Natural killer cell (primary cell): ENCODE data around the gene BBS4. TPM values are rescaled to one million over a fixed set of nuclear protein-coding genes. Genes with fewer than 3 reads are reported as not detected.

Source experiments
- ATAC-seq, 3 donors: fragments of 150-1000 bp in 2 of 3; fragments of 200-7000 bp in 1 of 3; cut with Tn5 transposase; 1 replicate in 1 of 3; 2 replicates in 2 of 3; pipeline ENCODE4 v1.10.0; 2021; ENCODE audit warnings: mild to moderate bottlenecking in 2 of 3, moderate library complexity in 2 of 3
- DNase-seq, 2 donors: peaks; one replicate each; pipeline versions ENCODE4 v3.0.0 to v3.0.0-alpha.2; 2013 to 2021; ENCODE audit warnings: mixed read lengths in 1 of 2
- H3K27ac ChIP-seq: one replicate; pipeline ENCODE4 v1.5.1; 2013; ENCODE audit warnings: mild to moderate bottlenecking, low read length
- H3K27me3 ChIP-seq: one replicate; pipeline ENCODE4 v1.6.1; 2013; ENCODE audit warnings: low read length; ENCODE audit not compliant: control insufficient read depth, insufficient read depth
- H3K36me3 ChIP-seq: one replicate; pipeline ENCODE4 v1.6.1; 2013; ENCODE audit warnings: low read length; ENCODE audit not compliant: control insufficient read depth, insufficient read depth
- H3K4me1 ChIP-seq: one replicate; pipeline ENCODE4 v1.6.1; 2013; ENCODE audit warnings: low read length; ENCODE audit not compliant: control insufficient read depth, insufficient read depth
- H3K4me3 ChIP-seq: one replicate; pipeline ENCODE4 v1.5.1; 2013; ENCODE audit warnings: low read length
- H3K9me3 ChIP-seq: one replicate; pipeline ENCODE4 v1.6.1; 2013; ENCODE audit warnings: low read length; ENCODE audit not compliant: control insufficient read depth, insufficient read depth
- H3K27ac Mint-ChIP-seq, 2 donors: one replicate each; pipeline ENCODE4 v1.8.0; 2022; ENCODE audit warnings: mild to moderate bottlenecking in 2 of 2, mixed read lengths in 2 of 2, moderate library complexity in 1 of 2
- H3K27me3 Mint-ChIP-seq, 2 donors: one replicate each; pipeline ENCODE4 v1.8.0; 2022; ENCODE audit warnings: low read depth in 2 of 2, mixed read lengths in 2 of 2
- H3K36me3 Mint-ChIP-seq: one replicate; pipeline ENCODE4 v1.8.0; 2022; ENCODE audit warnings: mixed read lengths
- H3K4me1 Mint-ChIP-seq, 2 donors: one replicate each; pipeline ENCODE4 v1.8.0; 2022; ENCODE audit warnings: mixed read lengths in 2 of 2
- H3K4me3 Mint-ChIP-seq: one replicate; pipeline ENCODE4 v1.8.0; 2022; ENCODE audit warnings: mild to moderate bottlenecking, moderate library complexity, mixed read lengths
- H3K9me3 Mint-ChIP-seq, 2 donors: one replicate each; pipeline ENCODE4 v1.8.0; 2022; ENCODE audit warnings: mixed read lengths in 2 of 2
- WGBS: methylation state at CpG from one replicate; pipeline ENCODE4 v1.1.7; 2013; ENCODE audit warnings: missing lambda C conversion rate; ENCODE audit not compliant: insufficient coverage; 5-methylcytosine and 5-hydroxymethylcytosine counted together
- intact Hi-C: fragments of 100-400 bp; cut with micrococcal nuclease; formaldehyde crosslinking; loops from one replicate; pipeline ENCODE4 v1.14.2; 2022
- total RNA-seq, 4 donors: library from RNA; stranded (reverse); fragments of 120-200 nt in 1 of 4; gene quantifications; one replicate each; pipeline versions ENCODE4 v1.2.3 to v1.2.4, GENCODE V29; 2013 to 2022
- TF ChIP-seq, protein P1 (sequence below): fragments of 200-600 bp; IDR thresholded peaks from one replicate; pipeline ENCODE4 v1.8.0; 2022; ENCODE audit warnings: antibody characterized with exemption

BBS4 gene
- total RNA-seq, 3 donors from 2014 or later (not counting 1 experiment from before 2014, with no cell fraction given): 24.7 to 37.2 (median 26.7) TPM

DNA sequence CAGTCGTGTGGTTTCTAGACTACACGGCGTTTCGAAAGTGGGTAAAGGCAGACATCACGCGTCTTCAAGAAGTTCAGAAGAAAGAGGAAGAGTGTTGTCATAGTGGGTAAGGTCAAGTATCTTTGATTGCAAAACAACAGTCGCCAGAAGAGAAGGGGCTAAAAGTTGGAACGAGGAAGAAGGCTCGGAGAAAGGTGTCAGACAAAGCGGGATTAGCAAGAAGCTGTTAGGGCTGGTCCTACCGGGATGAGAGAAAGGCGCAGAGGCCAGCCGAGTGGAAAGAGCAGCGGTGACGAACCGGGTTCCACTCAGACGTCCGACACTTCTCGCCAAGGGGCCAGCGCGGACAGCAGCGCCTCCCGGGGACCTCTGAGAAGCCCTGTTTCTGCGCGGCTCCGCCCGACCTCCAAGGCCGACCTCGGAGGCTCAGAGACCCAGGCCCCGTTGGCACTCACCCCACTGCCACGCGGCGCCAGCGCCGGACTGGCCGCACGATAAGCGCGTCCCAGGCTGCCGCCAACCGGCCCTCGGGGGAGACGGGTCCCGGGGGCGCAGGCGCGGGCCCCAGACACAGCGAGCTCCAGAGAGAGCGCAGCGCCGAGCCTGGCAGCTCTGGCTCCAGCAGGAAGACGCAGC is 97.1 kb downstream of the BBS4 start:
- Mint-ChIP-seq H3K4me1 (peaks cover 61 to 73% of the 10 kb centered on the region in 2 donors), H3K27ac (peak overlapping the region; percentile 85 to 93), H3K9me3 (no peaks in the 10 kb centered on the region), H3K36me3 (no peaks in the 10 kb centered on the region), H3K27me3 (no peaks in the 10 kb centered on the region), H3K4me3 (peak overlapping the region; percentile 92)
- peak in 1 of 2 donors; percentile 68 for DNase-seq
- H3K27me3 ChIP-seq: no peaks in the 10 kb centered on the region
- under 1% methylated on average over 52 of the region's 52 CpGs for WGBS
- H3K4me3 ChIP-seq: peak overlapping the region; percentile 72
- H3K9me3 ChIP-seq: no peaks in the 10 kb centered on the region
- peaks cover 11% of the 10 kb centered on the region for H3K36me3 ChIP-seq
- TF ChIP-seq, protein P1, sequence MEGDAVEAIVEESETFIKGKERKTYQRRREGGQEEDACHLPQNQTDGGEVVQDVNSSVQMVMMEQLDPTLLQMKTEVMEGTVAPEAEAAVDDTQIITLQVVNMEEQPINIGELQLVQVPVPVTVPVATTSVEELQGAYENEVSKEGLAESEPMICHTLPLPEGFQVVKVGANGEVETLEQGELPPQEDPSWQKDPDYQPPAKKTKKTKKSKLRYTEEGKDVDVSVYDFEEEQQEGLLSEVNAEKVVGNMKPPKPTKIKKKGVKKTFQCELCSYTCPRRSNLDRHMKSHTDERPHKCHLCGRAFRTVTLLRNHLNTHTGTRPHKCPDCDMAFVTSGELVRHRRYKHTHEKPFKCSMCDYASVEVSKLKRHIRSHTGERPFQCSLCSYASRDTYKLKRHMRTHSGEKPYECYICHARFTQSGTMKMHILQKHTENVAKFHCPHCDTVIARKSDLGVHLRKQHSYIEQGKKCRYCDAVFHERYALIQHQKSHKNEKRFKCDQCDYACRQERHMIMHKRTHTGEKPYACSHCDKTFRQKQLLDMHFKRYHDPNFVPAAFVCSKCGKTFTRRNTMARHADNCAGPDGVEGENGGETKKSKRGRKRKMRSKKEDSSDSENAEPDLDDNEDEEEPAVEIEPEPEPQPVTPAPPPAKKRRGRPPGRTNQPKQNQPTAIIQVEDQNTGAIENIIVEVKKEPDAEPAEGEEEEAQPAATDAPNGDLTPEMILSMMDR: no peak
- peak; percentile 8 to 49 (median 18) for ATAC-seq
- H3K4me1 ChIP-seq: peaks cover 40% of the 10 kb centered on the region
- peak overlapping the region; percentile 92 for H3K27ac ChIP-seq
- intact Hi-C loops: loop anchor here (5.0 to 10.0 kb wide), 7 partner anchors 96 to 666 kb away; partner anchors contain the start of genes ARIH1, BBS4, HEXA and HIGD2B

GRCh38 chr15:72783640-72784455 is 97.8 kb downstream of the BBS4 start, which contains the start of gene ADPGK:
Gene ADPGK (minus strand): TSS chr15:72783758. CDS start chr15:72783691, 67 bp downstream.
- under 1% methylated on average over 68 of the region's 68 CpGs for WGBS
- H3K9me3 ChIP-seq: no peaks in the 10 kb centered on the region
- H3K4me1 Mint-ChIP-seq: peaks cover 58 to 75% of the 10 kb centered on the region in 2 donors
- peaks cover 40% of the 10 kb centered on the region for H3K4me1 ChIP-seq
- peak within 1 kb of the TSS; percentile 72 for H3K4me3 ChIP-seq
- H3K27me3 ChIP-seq: no peaks in the 10 kb centered on the region
- peak within 1 kb of the TSS; percentile 92 for H3K4me3 Mint-ChIP-seq
- peaks cover 11% of the 10 kb centered on the region for H3K36me3 ChIP-seq
- TF ChIP-seq, protein P1: no peak
- H3K36me3 Mint-ChIP-seq: no peaks in the 10 kb centered on the region
- H3K27ac ChIP-seq: peak within 1 kb of the TSS; percentile 92
- DNase-seq (peak; percentile 98 to 99), ATAC-seq (peak; percentile 79 to 94 (median 82))
- H3K27me3 Mint-ChIP-seq: no peaks in the 10 kb centered on the region
- intact Hi-C loops: loop anchor here (2.0 to 10.0 kb wide), 8 partner anchors 25 to 667 kb away; partner anchors contain the start of genes ARIH1, BBS4, HEXA and HIGD2B
- H3K9me3 Mint-ChIP-seq: peaks cover 0 to 3% of the 10 kb centered on the region in 2 donors
- peak within 1 kb of the TSS; percentile 85 to 93 for H3K27ac Mint-ChIP-seq

- no peaks in the 10 kb centered on the region for H3K9me3 ChIP-seq
- Mint-ChIP-seq H3K27me3 (no peaks in the 10 kb centered on the region), H3K36me3 (no peaks in the 10 kb centered on the region), H3K4me1 (peaks cover 55 to 74% of the 10 kb centered on the region in 2 donors), H3K4me3 (peak overlapping the region; percentile 92), H3K27ac (peak overlapping the region; percentile 85 to 93), H3K9me3 (peaks cover 0 to 3% of the 10 kb centered on the region in 2 donors)
- ATAC-seq (peak in 1 of 3 donors; percentile 19), DNase-seq (no peak)
- TF ChIP-seq, protein P1: no peak
- no peaks in the 10 kb centered on the region for H3K27me3 ChIP-seq
- intact Hi-C loops: loop anchor here (2.0 to 10.0 kb wide), 8 partner anchors 24 to 667 kb away; partner anchors contain the start of genes ARIH1, BBS4, HEXA and HIGD2B
- H3K4me3 ChIP-seq: peak overlapping the region; percentile 72
- peaks cover 40% of the 10 kb centered on the region for H3K4me1 ChIP-seq
- H3K36me3 ChIP-seq: peaks cover 9% of the 10 kb centered on the region
- WGBS: 61% methylated on average over 7 of the region's 7 CpGs
- peak overlapping the region; percentile 92 for H3K27ac ChIP-seq
Observed at GRCh38 chr15:72784456-72784876, 98.5 kb downstream of the BBS4 start.
